ENCODE measurements around the gene CAT.

The CAT gene

GRCh38 chr11:34397120-34397519 lies 41.6 kb upstream of the CAT start:
- Histone ChIP-seq H3K79me2 (ENCODE audit: insufficient read depth, low read length) (no peaks in the 10 kb centered on the region), H3K36me3 (ENCODE audit: low read length) (no peaks in the 10 kb centered on the region), H3K9me3 (ENCODE audit: insufficient read depth, low read length) (no peaks in the 10 kb centered on the region), H3F3A (ENCODE audit: insufficient read depth) (no peaks in the 10 kb centered on the region), H3K4me3 (ENCODE audit: insufficient read depth, low read length, poor library complexity, severe bottlenecking) (no peak overlapping the region), H3K9me2 (replicated peaks; ENCODE audit: insufficient read depth, low read length) (no peaks in the 10 kb centered on the region), H3K9ac (ENCODE audit: low read length) (no peak overlapping the region), H4K20me1 (ENCODE audit: low read depth, low read length) (no peaks in the 10 kb centered on the region), H3K4me2 (ENCODE audit: low read depth, low read length, poor library complexity, severe bottlenecking) (no peak overlapping the region), H3K27ac (ENCODE audit: low read depth, low read length) (no peak overlapping the region), H3K27me3 (ENCODE audit: low read length) (no peaks in the 10 kb centered on the region), H2AFZ (ENCODE audit: low read depth, low read length, severe bottlenecking) (no peak overlapping the region)
- TF ChIP-seq CTCF (IDR thresholded peaks at IDR 0.05; ENCODE audit: insufficient read depth, low read length, poor library complexity, severe bottlenecking) (no peak), EZH2phosphoT487 (conservative IDR thresholded peaks at IDR 0.05; ENCODE audit: low read length) (no peak)

GRCh38 chr11:34397811-34398210 lies 40.9 kb upstream of the CAT start:
- Histone ChIP-seq H3K36me3 (ENCODE audit: low read length) (no peaks in the 10 kb centered on the region), H2AFZ (ENCODE audit: low read depth, low read length, severe bottlenecking) (no peak overlapping the region)
- TF ChIP-seq CTCF (IDR thresholded peaks at IDR 0.05; ENCODE audit: insufficient read depth, low read length, poor library complexity, severe bottlenecking): no peak
- TF ChIP-seq EZH2phosphoT487 (conservative IDR thresholded peaks at IDR 0.05; ENCODE audit: low read length): no peak

GRCh38 chr11:34403431-34403830 lies 35.3 kb upstream of the CAT start:
- no peaks in the 10 kb centered on the region for H4K20me1 ChIP-seq (ENCODE audit: low read depth, low read length)
- no peaks in the 10 kb centered on the region for H3K9me3 ChIP-seq (ENCODE audit: insufficient read depth, low read length)
- H3K4me2 ChIP-seq (ENCODE audit: low read depth, low read length, poor library complexity, severe bottlenecking): no peak overlapping the region
- no peaks in the 10 kb centered on the region for H3K9me2 ChIP-seq (replicated peaks; ENCODE audit: insufficient read depth, low read length)
- no peaks in the 10 kb centered on the region for H3K36me3 ChIP-seq (ENCODE audit: low read length)
- TF ChIP-seq EZH2phosphoT487 (conservative IDR thresholded peaks at IDR 0.05; ENCODE audit: low read length): no peak
- TF ChIP-seq CTCF (IDR thresholded peaks at IDR 0.05; ENCODE audit: insufficient read depth, low read length, poor library complexity, severe bottlenecking): no peak
- H2AFZ ChIP-seq (ENCODE audit: low read depth, low read length, severe bottlenecking): no peak overlapping the region
- H3K79me2 ChIP-seq (ENCODE audit: insufficient read depth, low read length): no peaks in the 10 kb centered on the region
- H3K27me3 ChIP-seq (ENCODE audit: low read length): no peaks in the 10 kb centered on the region
- no peak overlapping the region for H3K27ac ChIP-seq (ENCODE audit: low read depth, low read length)
- no peaks in the 10 kb centered on the region for H3F3A ChIP-seq (ENCODE audit: insufficient read depth)
- no peak overlapping the region for H3K4me3 ChIP-seq (ENCODE audit: insufficient read depth, low read length, poor library complexity, severe bottlenecking)
- H3K9ac ChIP-seq (ENCODE audit: low read length): no peak overlapping the region

More at GRCh38 chr11:34397811-34398210, 40.9 kb upstream of the CAT start:
- H3K79me2 ChIP-seq (ENCODE audit: insufficient read depth, low read length): no peaks in the 10 kb centered on the region
- no peaks in the 10 kb centered on the region for H3F3A ChIP-seq (ENCODE audit: insufficient read depth)
- no peak overlapping the region for H3K4me2 ChIP-seq (ENCODE audit: low read depth, low read length, poor library complexity, severe bottlenecking)
- H3K4me3 ChIP-seq (ENCODE audit: insufficient read depth, low read length, poor library complexity, severe bottlenecking): no peak overlapping the region
- no peaks in the 10 kb centered on the region for H3K9me3 ChIP-seq (ENCODE audit: insufficient read depth, low read length)
- no peaks in the 10 kb centered on the region for H4K20me1 ChIP-seq (ENCODE audit: low read depth, low read length)
- no peaks in the 10 kb centered on the region for H3K27me3 ChIP-seq (ENCODE audit: low read length)
- no peak overlapping the region for H3K9ac ChIP-seq (ENCODE audit: low read length)
- H3K27ac ChIP-seq (ENCODE audit: low read depth, low read length): no peak overlapping the region
- no peaks in the 10 kb centered on the region for H3K9me2 ChIP-seq (replicated peaks; ENCODE audit: insufficient read depth, low read length)
